SK-N-SH treated with all-trans-retinoic acid at 6 μM for 48 hours (cell line): ENCODE measurements around the gene ABCA1.

Experiments used
- ATAC-seq: fragments of 200-7000 bp; cut with Tn5 transposase; 3 replicates; pipeline ENCODE4 v1.9.1; 2020; ENCODE audit warnings: mild to moderate bottlenecking, moderate library complexity
- ARNTL ChIP-seq: fragments of 450-650 bp; formaldehyde crosslinking; IDR thresholded peaks from 2 replicates; pipeline ENCODE4 v1.5.0; 2020; ENCODE audit warnings: low read depth, mild to moderate bottlenecking, moderate library complexity, borderline replicate concordance
- BACH2 ChIP-seq: fragments of 250-450 bp; sonication (Bioruptor Pico); IDR thresholded peaks from 2 replicates; pipeline ENCODE4 v1.9.0; 2021; ENCODE audit warnings: mild to moderate bottlenecking, borderline replicate concordance
- CREB5 ChIP-seq: fragments of 250-450 bp; sonication (Bioruptor Pico); IDR thresholded peaks from 2 replicates; pipeline ENCODE4 v1.5.1; 2020; ENCODE audit warnings: low read depth, mild to moderate bottlenecking, moderate library complexity
- CSDC2 ChIP-seq: fragments of 250-450 bp; sonication (Bioruptor Pico); IDR thresholded peaks from 2 replicates; pipeline ENCODE4 v1.5.0; 2020; ENCODE audit warnings: mild to moderate bottlenecking, moderate library complexity
- CSRNP3 ChIP-seq: fragments of 250-450 bp; sonication (Bioruptor Pico); IDR thresholded peaks from 2 replicates; pipeline ENCODE4 v1.5.1; 2021; ENCODE audit warnings: mild to moderate bottlenecking, moderate library complexity
- ESRRG ChIP-seq: fragments of 250-450 bp; sonication (Bioruptor Pico); IDR thresholded peaks from 2 replicates; pipeline ENCODE4 v1.6.1; 2021; ENCODE audit warnings: mild to moderate bottlenecking
- GLIS3 ChIP-seq: fragments of 250-450 bp; sonication (Bioruptor Pico); IDR thresholded peaks from 2 replicates; pipeline ENCODE4 v1.5.0; 2020; ENCODE audit warnings: mild to moderate bottlenecking, moderate library complexity
- ISL1 ChIP-seq: fragments of 250-450 bp; sonication (Bioruptor Pico); IDR thresholded peaks from 2 replicates; pipeline ENCODE4 v2.1.2; 2022; ENCODE audit warnings: mild to moderate bottlenecking, moderate library complexity
- OSR1 ChIP-seq: fragments of 250-450 bp; sonication (Bioruptor Pico); IDR thresholded peaks from 2 replicates; pipeline ENCODE4 v1.8.0; 2022; ENCODE audit warnings: moderate library complexity, mild to moderate bottlenecking, inconsistent platforms
- PATZ1 ChIP-seq: fragments of 250-450 bp; sonication (Bioruptor Pico); IDR thresholded peaks from 2 replicates; pipeline ENCODE4 v1.8.0; 2020; ENCODE audit warnings: mild to moderate bottlenecking, moderate library complexity, borderline replicate concordance
- POU6F1 ChIP-seq: fragments of 250-450 bp; sonication (Bioruptor Pico); IDR thresholded peaks from 2 replicates; pipeline ENCODE4 v1.8.0; 2021; ENCODE audit warnings: low read depth, mild to moderate bottlenecking, moderate library complexity, borderline replicate concordance
- RARB ChIP-seq: fragments of 250-450 bp; sonication (Bioruptor Pico); IDR thresholded peaks from 2 replicates; pipeline ENCODE4 v1.8.0; 2021; ENCODE audit warnings: mild to moderate bottlenecking, moderate library complexity
- TCF4 ChIP-seq: fragments of 250-450 bp; sonication (Bioruptor Pico); IDR thresholded peaks from 2 replicates; pipeline ENCODE4 v1.8.0; 2021; ENCODE audit warnings: mild to moderate bottlenecking, moderate library complexity, borderline replicate concordance
- TOX ChIP-seq: fragments of 250-450 bp; sonication (Bioruptor Pico); IDR thresholded peaks from 2 replicates; pipeline ENCODE4 v1.8.0; 2021; ENCODE audit warnings: mild to moderate bottlenecking, moderate library complexity, borderline replicate concordance
- TSHZ2 ChIP-seq: fragments of 250-450 bp; sonication (Bioruptor Pico); IDR thresholded peaks from 2 replicates; pipeline ENCODE4 v1.5.0; 2020; ENCODE audit warnings: mild to moderate bottlenecking, moderate library complexity
- ZFP3 ChIP-seq: fragments of 250-450 bp; sonication (Bioruptor Pico); IDR thresholded peaks from 2 replicates; pipeline ENCODE4 v1.5.0; 2020; ENCODE audit warnings: mild to moderate bottlenecking, moderate library complexity
- ZNF565 ChIP-seq: fragments of 450-650 bp; formaldehyde crosslinking; conservative IDR thresholded peaks from 2 replicates; pipeline ENCODE4 v1.5.0; 2020; ENCODE audit warnings: low read depth, mild to moderate bottlenecking, moderate library complexity
- ZNF70 ChIP-seq: fragments of 450-650 bp; formaldehyde crosslinking; IDR thresholded peaks from 2 replicates; pipeline ENCODE4 v1.5.0; 2020; ENCODE audit warnings: mild to moderate bottlenecking, moderate library complexity

ABCA1 gene

GRCh38 chr9:104844710-104845109 lies 83.2 kb downstream of the ABCA1 start (continued):
- TF ChIP-seq PATZ1 (CRISPR knock-in tag) (no peak), ZFP3 (CRISPR knock-in tag) (no peak), BACH2 (no peak), POU6F1 (CRISPR knock-in tag) (no peak), OSR1 (CRISPR knock-in tag) (no peak)

- ATAC-seq = no peak; the same call in 2 of the 3 replicates
- TF ChIP-seq CREB5 (CRISPR knock-in tag) (no peak), ESRRG (CRISPR knock-in tag) (no peak), PATZ1 (CRISPR knock-in tag) (no peak), TCF4 (peak; percentile 72; the same call in 1 of the 2 replicates)
These were observed 84.2 kb downstream of the ABCA1 start for GRCh38 chr9:104843644-104844240.

- no peak for TF ChIP-seq CREB5 (CRISPR knock-in tag)
- no peak for TF ChIP-seq TOX (CRISPR knock-in tag)
- TF ChIP-seq BACH2 = no peak
- no peak for TF ChIP-seq OSR1 (CRISPR knock-in tag)
- no peak for TF ChIP-seq PATZ1 (CRISPR knock-in tag)
- no peak for TF ChIP-seq ZFP3 (CRISPR knock-in tag)
- TF ChIP-seq ISL1 = no peak
- no peak for TF ChIP-seq ZNF565
- TF ChIP-seq ZNF70 (CRISPR knock-in tag) = no peak
- no peak for TF ChIP-seq ARNTL
- no peak for TF ChIP-seq RARB (CRISPR knock-in tag)
- no peak for TF ChIP-seq TSHZ2 (CRISPR knock-in tag)
- TF ChIP-seq CSDC2 (CRISPR knock-in tag) = no peak
- no peak for TF ChIP-seq GLIS3 (CRISPR knock-in tag)
- TF ChIP-seq ESRRG (CRISPR knock-in tag) = no peak
- TF ChIP-seq CSRNP3 (CRISPR knock-in tag) = no peak
- TF ChIP-seq TCF4 = no peak
- TF ChIP-seq, all 23 proteins: peak for 0
- ATAC-seq = no peak
These were observed 85.3 kb downstream of the ABCA1 start for GRCh38 chr9:104842698-104843097.
